H1 (cell line): ENCODE results near the gene APLP1. TPM values are rescaled to one million over a fixed set of nuclear protein-coding genes. Genes with fewer than 3 reads are reported as not detected.

Experiments used
- ASH2L ChIP-seq: fragments of 200-600, 300-600 bp; sonication (generic); IDR thresholded peaks from one replicate; pipeline ENCODE4 v1.7.1; 2017; ENCODE audit warnings: low read length
- JUN ChIP-seq: IDR thresholded peaks from 2 replicates; pipeline ENCODE4 v1.6.1; 2011; ENCODE audit warnings: low read depth, mild to moderate bottlenecking, improper control_type of control experiment, low read length
- MAFK ChIP-seq: IDR thresholded peaks from 2 replicates; pipeline ENCODE4 v1.6.1; 2012; ENCODE audit warnings: low read depth, mild to moderate bottlenecking, improper control_type of control experiment, low read length
- PHF8 ChIP-seq: fragments of 200-600 bp; sonication (generic); conservative IDR thresholded peaks from 2 replicates; pipeline ENCODE4 v1.7.1; 2012; ENCODE audit warnings: low read depth, mild to moderate bottlenecking, inconsistent platforms, low read length, moderate library complexity
- SP4 ChIP-seq: IDR thresholded peaks from 2 replicates; pipeline ENCODE4 v1.6.1; 2012; ENCODE audit warnings: low read length, inconsistent platforms
- ZNF274 ChIP-seq: IDR thresholded peaks from 2 replicates; pipeline ENCODE4 v1.7.0; 2012; ENCODE audit warnings: low read length, borderline replicate concordance; ENCODE audit errors: extremely low read depth
- polyA plus RNA-seq, 7 experiments: library from polyadenylated mRNA; depleted of rRNA in 3 of 7; stranded (reverse) in 5 of 7; unstranded in 2 of 7; fragments of >200 nt in 5 of 7; fragments of 200-250 nt in 2 of 7; gene quantifications; 1 replicate in 5 of 7; 2 replicates in 1 of 7; 4 replicates in 1 of 7; pipeline versions ENCODE4 v1.2.1 to v1.2.3, GENCODE V29; 2011 to 2013; ENCODE audit warnings: missing spikeins in 2 of 7, mixed read lengths in 2 of 7
- total RNA-seq: library from RNA; stranded (reverse); fragmentation: NEBNext Ultra II Directional; extraction: Animal tissue kit (Norgen Biotek cat#: 25700); gene quantifications from 2 replicates; pipeline ENCODE4 v1.2.1, GENCODE V29; 2021
- TF ChIP-seq, protein P1 (sequence below): IDR thresholded peaks from 2 replicates; pipeline ENCODE4 v1.6.1; 2012; ENCODE audit warnings: low read length, inconsistent platforms
- TF ChIP-seq, protein P2 (sequence below): fragments of 300-600 bp; sonication (generic); IDR thresholded peaks from 2 replicates; pipeline ENCODE4 v1.7.1; 2012; ENCODE audit warnings: low read length, moderate library complexity, mild to moderate bottlenecking, inconsistent platforms; ENCODE audit not compliant: insufficient replicate concordance

The APLP1 gene
- total and polyA plus RNA-seq, 2 of the 8 experiments (the other 6 are each of a cell fraction or from before 2014, with no cell fraction given): 19.9 to 22.0 TPM

DNA sequence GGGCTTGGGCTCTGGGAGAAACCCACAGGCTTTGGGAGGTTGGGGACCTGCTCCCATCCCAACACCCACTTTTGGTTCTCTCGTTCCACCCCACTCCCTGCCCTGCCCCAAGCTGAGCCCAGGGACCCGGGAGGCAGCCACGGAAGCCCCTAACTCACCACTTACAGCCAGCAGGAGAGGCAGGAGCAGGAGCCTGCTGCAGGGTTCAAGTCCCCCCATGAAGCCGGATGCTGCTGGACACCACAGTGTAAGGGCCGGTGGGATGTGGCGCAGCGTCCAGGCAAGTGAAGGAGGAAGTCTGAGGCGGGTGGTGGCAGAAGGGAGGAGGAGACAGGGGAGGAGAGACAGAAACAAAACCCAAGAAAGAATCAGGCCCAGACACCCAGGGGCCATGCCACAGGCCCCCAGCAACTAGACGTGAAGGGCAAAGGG, 39.7 kb downstream of the APLP1 start, which contains the start of gene TYROBP (continued):
- TF ChIP-seq PHF8 (no peak), MAFK (no peak), ASH2L (no peak), ZNF274 (no peak), JUN (no peak), SP4 (no peak)
- TF ChIP-seq, protein P1, sequence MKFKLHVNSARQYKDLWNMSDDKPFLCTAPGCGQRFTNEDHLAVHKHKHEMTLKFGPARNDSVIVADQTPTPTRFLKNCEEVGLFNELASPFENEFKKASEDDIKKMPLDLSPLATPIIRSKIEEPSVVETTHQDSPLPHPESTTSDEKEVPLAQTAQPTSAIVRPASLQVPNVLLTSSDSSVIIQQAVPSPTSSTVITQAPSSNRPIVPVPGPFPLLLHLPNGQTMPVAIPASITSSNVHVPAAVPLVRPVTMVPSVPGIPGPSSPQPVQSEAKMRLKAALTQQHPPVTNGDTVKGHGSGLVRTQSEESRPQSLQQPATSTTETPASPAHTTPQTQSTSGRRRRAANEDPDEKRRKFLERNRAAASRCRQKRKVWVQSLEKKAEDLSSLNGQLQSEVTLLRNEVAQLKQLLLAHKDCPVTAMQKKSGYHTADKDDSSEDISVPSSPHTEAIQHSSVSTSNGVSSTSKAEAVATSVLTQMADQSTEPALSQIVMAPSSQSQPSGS: no peak
- TF ChIP-seq, protein P2, sequence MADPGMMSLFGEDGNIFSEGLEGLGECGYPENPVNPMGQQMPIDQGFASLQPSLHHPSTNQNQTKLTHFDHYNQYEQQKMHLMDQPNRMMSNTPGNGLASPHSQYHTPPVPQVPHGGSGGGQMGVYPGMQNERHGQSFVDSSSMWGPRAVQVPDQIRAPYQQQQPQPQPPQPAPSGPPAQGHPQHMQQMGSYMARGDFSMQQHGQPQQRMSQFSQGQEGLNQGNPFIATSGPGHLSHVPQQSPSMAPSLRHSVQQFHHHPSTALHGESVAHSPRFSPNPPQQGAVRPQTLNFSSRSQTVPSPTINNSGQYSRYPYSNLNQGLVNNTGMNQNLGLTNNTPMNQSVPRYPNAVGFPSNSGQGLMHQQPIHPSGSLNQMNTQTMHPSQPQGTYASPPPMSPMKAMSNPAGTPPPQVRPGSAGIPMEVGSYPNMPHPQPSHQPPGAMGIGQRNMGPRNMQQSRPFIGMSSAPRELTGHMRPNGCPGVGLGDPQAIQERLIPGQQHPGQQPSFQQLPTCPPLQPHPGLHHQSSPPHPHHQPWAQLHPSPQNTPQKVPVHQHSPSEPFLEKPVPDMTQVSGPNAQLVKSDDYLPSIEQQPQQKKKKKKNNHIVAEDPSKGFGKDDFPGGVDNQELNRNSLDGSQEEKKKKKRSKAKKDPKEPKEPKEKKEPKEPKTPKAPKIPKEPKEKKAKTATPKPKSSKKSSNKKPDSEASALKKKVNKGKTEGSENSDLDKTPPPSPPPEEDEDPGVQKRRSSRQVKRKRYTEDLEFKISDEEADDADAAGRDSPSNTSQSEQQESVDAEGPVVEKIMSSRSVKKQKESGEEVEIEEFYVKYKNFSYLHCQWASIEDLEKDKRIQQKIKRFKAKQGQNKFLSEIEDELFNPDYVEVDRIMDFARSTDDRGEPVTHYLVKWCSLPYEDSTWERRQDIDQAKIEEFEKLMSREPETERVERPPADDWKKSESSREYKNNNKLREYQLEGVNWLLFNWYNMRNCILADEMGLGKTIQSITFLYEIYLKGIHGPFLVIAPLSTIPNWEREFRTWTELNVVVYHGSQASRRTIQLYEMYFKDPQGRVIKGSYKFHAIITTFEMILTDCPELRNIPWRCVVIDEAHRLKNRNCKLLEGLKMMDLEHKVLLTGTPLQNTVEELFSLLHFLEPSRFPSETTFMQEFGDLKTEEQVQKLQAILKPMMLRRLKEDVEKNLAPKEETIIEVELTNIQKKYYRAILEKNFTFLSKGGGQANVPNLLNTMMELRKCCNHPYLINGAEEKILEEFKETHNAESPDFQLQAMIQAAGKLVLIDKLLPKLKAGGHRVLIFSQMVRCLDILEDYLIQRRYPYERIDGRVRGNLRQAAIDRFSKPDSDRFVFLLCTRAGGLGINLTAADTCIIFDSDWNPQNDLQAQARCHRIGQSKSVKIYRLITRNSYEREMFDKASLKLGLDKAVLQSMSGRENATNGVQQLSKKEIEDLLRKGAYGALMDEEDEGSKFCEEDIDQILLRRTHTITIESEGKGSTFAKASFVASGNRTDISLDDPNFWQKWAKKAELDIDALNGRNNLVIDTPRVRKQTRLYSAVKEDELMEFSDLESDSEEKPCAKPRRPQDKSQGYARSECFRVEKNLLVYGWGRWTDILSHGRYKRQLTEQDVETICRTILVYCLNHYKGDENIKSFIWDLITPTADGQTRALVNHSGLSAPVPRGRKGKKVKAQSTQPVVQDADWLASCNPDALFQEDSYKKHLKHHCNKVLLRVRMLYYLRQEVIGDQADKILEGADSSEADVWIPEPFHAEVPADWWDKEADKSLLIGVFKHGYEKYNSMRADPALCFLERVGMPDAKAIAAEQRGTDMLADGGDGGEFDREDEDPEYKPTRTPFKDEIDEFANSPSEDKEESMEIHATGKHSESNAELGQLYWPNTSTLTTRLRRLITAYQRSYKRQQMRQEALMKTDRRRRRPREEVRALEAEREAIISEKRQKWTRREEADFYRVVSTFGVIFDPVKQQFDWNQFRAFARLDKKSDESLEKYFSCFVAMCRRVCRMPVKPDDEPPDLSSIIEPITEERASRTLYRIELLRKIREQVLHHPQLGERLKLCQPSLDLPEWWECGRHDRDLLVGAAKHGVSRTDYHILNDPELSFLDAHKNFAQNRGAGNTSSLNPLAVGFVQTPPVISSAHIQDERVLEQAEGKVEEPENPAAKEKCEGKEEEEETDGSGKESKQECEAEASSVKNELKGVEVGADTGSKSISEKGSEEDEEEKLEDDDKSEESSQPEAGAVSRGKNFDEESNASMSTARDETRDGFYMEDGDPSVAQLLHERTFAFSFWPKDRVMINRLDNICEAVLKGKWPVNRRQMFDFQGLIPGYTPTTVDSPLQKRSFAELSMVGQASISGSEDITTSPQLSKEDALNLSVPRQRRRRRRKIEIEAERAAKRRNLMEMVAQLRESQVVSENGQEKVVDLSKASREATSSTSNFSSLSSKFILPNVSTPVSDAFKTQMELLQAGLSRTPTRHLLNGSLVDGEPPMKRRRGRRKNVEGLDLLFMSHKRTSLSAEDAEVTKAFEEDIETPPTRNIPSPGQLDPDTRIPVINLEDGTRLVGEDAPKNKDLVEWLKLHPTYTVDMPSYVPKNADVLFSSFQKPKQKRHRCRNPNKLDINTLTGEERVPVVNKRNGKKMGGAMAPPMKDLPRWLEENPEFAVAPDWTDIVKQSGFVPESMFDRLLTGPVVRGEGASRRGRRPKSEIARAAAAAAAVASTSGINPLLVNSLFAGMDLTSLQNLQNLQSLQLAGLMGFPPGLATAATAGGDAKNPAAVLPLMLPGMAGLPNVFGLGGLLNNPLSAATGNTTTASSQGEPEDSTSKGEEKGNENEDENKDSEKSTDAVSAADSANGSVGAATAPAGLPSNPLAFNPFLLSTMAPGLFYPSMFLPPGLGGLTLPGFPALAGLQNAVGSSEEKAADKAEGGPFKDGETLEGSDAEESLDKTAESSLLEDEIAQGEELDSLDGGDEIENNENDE: no peak
